Thyroid gland (tissue), 4 donors: ENCODE results near the gene FGGY.

ENCODE experiments used
- CTCF ChIP-seq, 6 experiments: fragments of 200-600 bp in 3 of 6; fragments of 450-650 bp in 3 of 6; sonication (generic) in 3 of 6; IDR thresholded peaks; one replicate each; pipeline ENCODE4 v1.5.1; 2016 to 2019; ENCODE audit warnings: antibody characterized with exemption in 6 of 6, mild to moderate bottlenecking in 2 of 6, inconsistent platforms in 1 of 6, moderate library complexity in 1 of 6
- POLR2A ChIP-seq, 2 donors: fragments of 450-650 bp; IDR thresholded peaks; one replicate each; pipeline ENCODE4 v1.6.1; 2017; ENCODE audit warnings: antibody characterized with exemption in 2 of 2, mild to moderate bottlenecking in 2 of 2, moderate library complexity in 1 of 2

GRCh38 chr1:59389847-59390246 lies 93.0 kb downstream of the FGGY start:
- no peak for TF ChIP-seq POLR2A (IDR thresholded peaks at IDR 0.05)
- no peak for TF ChIP-seq CTCF (IDR thresholded peaks at IDR 0.05)
